ENCODE results near the gene BCDIN3D. TPM values are rescaled to one million over a fixed set of nuclear protein-coding genes. Genes with fewer than 3 reads are reported as not detected.

BCDIN3D gene
- total and polyA plus RNA-seq, 2 donors (not counting 3 experiments of a cell fraction or from before 2014, with no cell fraction given) = 1.8 to 3.1 TPM

DNA sequence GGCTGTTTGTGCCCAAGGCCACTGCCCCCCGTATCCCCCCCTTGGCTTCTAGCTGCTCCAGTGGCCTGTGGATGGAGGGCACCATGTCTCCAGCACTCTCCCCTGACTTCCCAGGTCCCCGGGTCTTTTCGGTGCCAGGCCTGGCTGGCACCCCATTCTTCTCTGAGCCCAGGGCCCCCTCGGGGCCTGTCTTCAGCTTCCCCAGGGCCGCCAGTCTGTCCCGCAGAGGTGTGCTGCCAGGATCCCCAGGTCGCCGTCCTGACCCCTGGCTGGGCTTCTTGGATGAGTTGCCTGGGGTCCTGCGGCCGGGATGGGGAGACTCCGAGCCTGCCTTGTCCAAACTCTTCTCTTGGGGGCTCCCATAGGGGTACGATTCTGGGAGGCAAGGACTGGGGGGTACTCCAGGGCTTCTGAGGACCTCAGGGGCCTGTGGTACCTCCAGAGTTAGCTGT lies 47.2 kb downstream of the BCDIN3D start:
- BruUV-seq (replicated peaks) = no TSS peak
- no peak for TF ChIP-seq POLR2A (IDR thresholded peaks at IDR 0.05; ENCODE audit: low read depth, low read length)
- TF ChIP-seq MYC (IDR thresholded peaks at IDR 0.05; ENCODE audit: low read depth, low read length) = no peak
- no peak for TF ChIP-seq POLR2AphosphoS5 (IDR thresholded peaks at IDR 0.05; ENCODE audit: insufficient read depth, low read depth, low read length)
- TF ChIP-seq GATA2 (IDR thresholded peaks at IDR 0.05; ENCODE audit: insufficient read depth, insufficient read length, low read depth, low read length) = no peak
- TF ChIP-seq, protein P1, sequence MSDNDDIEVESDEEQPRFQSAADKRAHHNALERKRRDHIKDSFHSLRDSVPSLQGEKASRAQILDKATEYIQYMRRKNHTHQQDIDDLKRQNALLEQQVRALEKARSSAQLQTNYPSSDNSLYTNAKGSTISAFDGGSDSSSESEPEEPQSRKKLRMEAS (IDR thresholded peaks at IDR 0.05; ENCODE audit: insufficient read depth, insufficient read length) = no peak
- no peak for TF ChIP-seq JUN (IDR thresholded peaks at IDR 0.05; ENCODE audit: borderline replicate concordance, insufficient read depth, insufficient read length, low read depth)
- TF ChIP-seq, protein P2, sequence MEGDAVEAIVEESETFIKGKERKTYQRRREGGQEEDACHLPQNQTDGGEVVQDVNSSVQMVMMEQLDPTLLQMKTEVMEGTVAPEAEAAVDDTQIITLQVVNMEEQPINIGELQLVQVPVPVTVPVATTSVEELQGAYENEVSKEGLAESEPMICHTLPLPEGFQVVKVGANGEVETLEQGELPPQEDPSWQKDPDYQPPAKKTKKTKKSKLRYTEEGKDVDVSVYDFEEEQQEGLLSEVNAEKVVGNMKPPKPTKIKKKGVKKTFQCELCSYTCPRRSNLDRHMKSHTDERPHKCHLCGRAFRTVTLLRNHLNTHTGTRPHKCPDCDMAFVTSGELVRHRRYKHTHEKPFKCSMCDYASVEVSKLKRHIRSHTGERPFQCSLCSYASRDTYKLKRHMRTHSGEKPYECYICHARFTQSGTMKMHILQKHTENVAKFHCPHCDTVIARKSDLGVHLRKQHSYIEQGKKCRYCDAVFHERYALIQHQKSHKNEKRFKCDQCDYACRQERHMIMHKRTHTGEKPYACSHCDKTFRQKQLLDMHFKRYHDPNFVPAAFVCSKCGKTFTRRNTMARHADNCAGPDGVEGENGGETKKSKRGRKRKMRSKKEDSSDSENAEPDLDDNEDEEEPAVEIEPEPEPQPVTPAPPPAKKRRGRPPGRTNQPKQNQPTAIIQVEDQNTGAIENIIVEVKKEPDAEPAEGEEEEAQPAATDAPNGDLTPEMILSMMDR (IDR thresholded peaks at IDR 0.05; ENCODE audit: extremely low read depth in 1 of 2, insufficient read depth in 1 of 2, low read depth in 1 of 2, low read length in 2 of 2) = no peak
- no peak for TF ChIP-seq EZH2 (IDR thresholded peaks at IDR 0.05; ENCODE audit: borderline replicate concordance, low read depth, low read length, severe bottlenecking)
- TF ChIP-seq FOS (IDR thresholded peaks at IDR 0.05; ENCODE audit: borderline replicate concordance, insufficient read depth, low read length) = no peak
- intact Hi-C loops (cut with micrococcal nuclease) = no loop called here
- Histone ChIP-seq H3K4me2 (ENCODE audit: insufficient read depth, low read length) (no peak overlapping the region), H3K79me2 (ENCODE audit: control insufficient read depth, insufficient read depth, low read length) (no peaks in the 10 kb centered on the region), H3K4me3 (replicated peaks in 1 of 3; ENCODE audit: insufficient read depth in 1 of 3, low read depth in 1 of 3, low read length in 3 of 3) (no peak overlapping the region), H3K9me1 (replicated peaks; ENCODE audit: control insufficient read depth, extremely low read depth, insufficient read depth, low read length) (no peaks in the 10 kb centered on the region), H3K9me3 (replicated peaks; ENCODE audit: control insufficient read depth, insufficient read depth, low read length) (no peaks in the 10 kb centered on the region), H2AFZ (ENCODE audit: low read depth, low read length) (no peak overlapping the region), H3K27me3 (ENCODE audit: control insufficient read depth in 2 of 2, insufficient read depth in 2 of 2, low read length in 2 of 2) (no peaks in the 10 kb centered on the region), H3K36me3 (ENCODE audit: control insufficient read depth in 2 of 2, extremely low read depth in 1 of 2, insufficient read depth in 2 of 2, low read length in 2 of 2) (peaks cover 2 to 45% of the 10 kb centered on the region in 2 experiments), H3K9ac (replicated peaks; ENCODE audit: extremely low read depth, insufficient read depth, low read length) (no peak overlapping the region), H3K4me1 (ENCODE audit: control insufficient read depth, extremely low read depth, insufficient read depth, low read length) (peaks cover under 1% of the 10 kb centered on the region), H4K20me1 (replicated peaks; ENCODE audit: control insufficient read depth, extremely low read depth, insufficient read depth, low read length) (no peaks in the 10 kb centered on the region), H3K27ac (ENCODE audit: insufficient read depth, low read depth, low read length) (no peak overlapping the region)
- dilution Hi-C loops (cut with MboI; ENCODE audit: extremely low pct_ligation_motif_present, low sequenced_read_pairs) = no loop called here
- POLR2A ChIA-PET = no interaction called here
- DNase-seq (ENCODE audit: low read depth, low spot score) = no peak
- CTCF ChIA-PET = interaction anchor here (1.2 to 1.7 kb wide), 3 partner anchors 13 to 44 kb away, joined by 3 to 6 read pairs (median 3); no protein-coding TSS in a partner anchor
- no peak for FAIRE-seq
